Medulla oblongata (tissue), 1 donor: ENCODE results near the gene C2CD3.
"Not testable (repeated sequence)": the region's sequence is repeated elsewhere in the genome, so short reads cannot be mapped to it uniquely, and the experiment has no call there.

Experiments
- DNase-seq: peaks from one replicate; pipeline ENCODE4 v3.0.0-alpha.2; 2015; ENCODE audit errors: extremely low spot score

The C2CD3 gene

GRCh38 chr11:74069146-74070046, 101.4 kb downstream of the C2CD3 start:
- no peak for DNase-seq

GRCh38 chr11:74066663-74067062, 104.1 kb downstream of the C2CD3 start:
- not testable (repeated sequence) for DNase-seq

- not testable (repeated sequence) for DNase-seq
Measured at GRCh38 chr11:74065534-74065933, 105.3 kb downstream of the C2CD3 start.

- DNase-seq, result not testable (repeated sequence)
Measured at GRCh38 chr11:74063628-74064027, 107.2 kb downstream of the C2CD3 start.

GRCh38 chr11:74061599-74061998, 109.2 kb downstream of the C2CD3 start:
- not testable (repeated sequence) for DNase-seq

- no peak for DNase-seq
Measured at GRCh38 chr11:74057249-74058151, 113.3 kb downstream of the C2CD3 start.

GRCh38 chr11:74055938-74056337, 114.9 kb downstream of the C2CD3 start:
- DNase-seq, result no peak

- DNase-seq, result no peak
Measured at GRCh38 chr11:74050465-74050864, 120.3 kb downstream of the C2CD3 start.

GRCh38 chr11:74048993-74049392, 121.8 kb downstream of the C2CD3 start:
- DNase-seq, result no peak

GRCh38 chr11:74044538-74044937, 126.3 kb downstream of the C2CD3 start:
- DNase-seq, result no peak

- DNase-seq, result no peak
Measured at GRCh38 chr11:74043450-74043849, 127.4 kb downstream of the C2CD3 start.

- no peak for DNase-seq
Measured at GRCh38 chr11:74037309-74037708, 133.5 kb downstream of the C2CD3 start.

GRCh38 chr11:74035264-74035663, 135.5 kb downstream of the C2CD3 start:
- no peak for DNase-seq

- no peak for DNase-seq
Measured at GRCh38 chr11:74033046-74033445, 137.8 kb downstream of the C2CD3 start.

- DNase-seq, result no peak
Measured at GRCh38 chr11:74030723-74031676, 139.8 kb downstream of the C2CD3 start.

GRCh38 chr11:74025467-74026166, 145.2 kb downstream of the C2CD3 start:
- DNase-seq, result peak; percentile 27

- no peak for DNase-seq
Measured at GRCh38 chr11:74024261-74025029, 146.4 kb downstream of the C2CD3 start.

GRCh38 chr11:74023276-74023675, 147.5 kb downstream of the C2CD3 start:
- peak; percentile 51 for DNase-seq

GRCh38 chr11:74022546-74022945, 148.3 kb downstream of the C2CD3 start:
- peak; percentile 62 for DNase-seq

- DNase-seq, result no peak
Measured at GRCh38 chr11:74021998-74022397, 148.8 kb downstream of the C2CD3 start.
